SK-N-MC (cell line): ENCODE results near the gene TSPEAR.

ENCODE experiments used
- EZH2 ChIP-seq: fragments of 200-600 bp; sonication (generic); IDR thresholded peaks from one replicate; pipeline ENCODE4 v1.6.1; 2017; ENCODE audit warnings: antibody characterized with exemption
- FOXP2 ChIP-seq: optimal IDR thresholded peaks from 2 replicates; pipeline ENCODE3; 2011; ENCODE audit warnings: mild to moderate bottlenecking, moderate library complexity; ENCODE audit not compliant: insufficient read depth; ENCODE audit errors: extremely low read length, control extremely low read depth
- POLR2AphosphoS5 ChIP-seq: IDR thresholded peaks from 2 replicates; pipeline ENCODE4 v1.6.1; 2012; ENCODE audit warnings: mild to moderate bottlenecking, low read depth, low read length, borderline replicate concordance

- TF ChIP-seq EZH2 (no peak), POLR2AphosphoS5 (no peak), FOXP2 (no peak)
Measured at GRCh38 chr21:44618909-44619308, 92.5 kb downstream of the TSPEAR start.
